Rectal smooth muscle tissue (tissue), 1 donor: Measurements from ENCODE around the gene IGSF8.

Experiments
- H3K27ac ChIP-seq: one replicate; pipeline ENCODE4 v1.7.0; 2013; ENCODE audit warnings: low read depth, low read length, inconsistent platforms
- H3K27me3 ChIP-seq: one replicate; pipeline ENCODE4 v1.7.0; 2013; ENCODE audit warnings: low read length; ENCODE audit not compliant: control insufficient read depth, insufficient read depth
- H3K36me3 ChIP-seq: one replicate; pipeline ENCODE4 v1.7.0; 2013; ENCODE audit warnings: low read length; ENCODE audit not compliant: control insufficient read depth, insufficient read depth
- H3K4me1 ChIP-seq: one replicate; pipeline ENCODE4 v1.7.0; 2013; ENCODE audit warnings: low read length; ENCODE audit not compliant: control insufficient read depth, insufficient read depth
- H3K4me3 ChIP-seq: one replicate; pipeline ENCODE4 v1.7.0; 2013; ENCODE audit warnings: low read length
- H3K9ac ChIP-seq: one replicate; pipeline ENCODE4 v1.7.0; 2013; ENCODE audit warnings: low read length

IGSF8 gene

DNA sequence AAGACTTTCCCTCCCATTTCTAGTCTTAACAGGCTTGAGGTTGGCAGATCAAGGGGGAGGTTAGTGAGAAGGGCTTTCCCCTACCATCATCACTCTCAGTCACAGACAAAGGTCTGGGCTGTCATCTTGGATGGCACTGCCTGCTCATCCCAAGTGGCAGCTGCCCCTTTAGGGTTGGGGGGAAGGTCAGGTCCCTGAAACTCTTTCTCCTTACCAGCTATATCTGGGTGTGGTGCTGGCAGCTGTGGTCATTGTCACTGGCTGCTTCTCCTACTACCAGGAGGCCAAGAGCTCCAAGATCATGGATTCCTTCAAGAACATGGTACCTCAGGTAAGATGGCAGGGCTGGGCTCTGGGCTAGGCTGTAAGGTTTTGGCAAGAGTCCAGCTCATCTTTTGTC is 25.3 kb upstream of the IGSF8 start:
- Histone ChIP-seq H3K36me3 (peaks cover 13% of the 10 kb centered on the region), H3K27me3 (no peaks in the 10 kb centered on the region), H3K9ac (no peak overlapping the region), H3K4me1 (peaks cover 15% of the 10 kb centered on the region), H3K4me3 (no peak overlapping the region), H3K27ac (no peak overlapping the region)

DNA sequence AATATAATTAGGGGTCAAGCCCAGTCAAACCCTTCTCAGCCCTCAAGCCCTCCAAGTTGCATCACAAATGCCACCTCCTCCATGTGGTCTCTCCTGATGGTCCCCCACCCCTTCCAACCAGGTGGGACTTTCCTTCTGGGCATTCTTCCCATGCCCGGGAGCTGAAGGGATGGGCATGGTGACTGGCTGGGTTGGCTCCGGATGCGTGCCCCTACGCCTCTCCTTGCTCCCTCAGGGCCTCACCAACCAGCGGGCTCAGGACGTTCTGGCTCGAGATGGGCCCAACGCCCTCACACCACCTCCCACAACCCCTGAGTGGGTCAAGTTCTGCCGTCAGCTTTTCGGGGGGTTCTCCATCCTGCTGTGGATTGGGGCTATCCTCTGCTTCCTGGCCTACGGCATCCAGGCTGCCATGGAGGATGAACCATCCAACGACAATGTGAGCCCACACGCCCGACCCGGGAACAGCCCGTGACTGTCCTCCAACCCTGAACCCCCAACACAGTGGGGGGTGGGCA is 24.6 kb upstream of the IGSF8 start:
- Histone ChIP-seq H3K4me1 (peaks cover 22% of the 10 kb centered on the region), H3K27ac (no peak overlapping the region), H3K27me3 (no peaks in the 10 kb centered on the region), H3K9ac (no peak overlapping the region), H3K4me3 (no peak overlapping the region), H3K36me3 (peaks cover 11% of the 10 kb centered on the region)

DNA sequence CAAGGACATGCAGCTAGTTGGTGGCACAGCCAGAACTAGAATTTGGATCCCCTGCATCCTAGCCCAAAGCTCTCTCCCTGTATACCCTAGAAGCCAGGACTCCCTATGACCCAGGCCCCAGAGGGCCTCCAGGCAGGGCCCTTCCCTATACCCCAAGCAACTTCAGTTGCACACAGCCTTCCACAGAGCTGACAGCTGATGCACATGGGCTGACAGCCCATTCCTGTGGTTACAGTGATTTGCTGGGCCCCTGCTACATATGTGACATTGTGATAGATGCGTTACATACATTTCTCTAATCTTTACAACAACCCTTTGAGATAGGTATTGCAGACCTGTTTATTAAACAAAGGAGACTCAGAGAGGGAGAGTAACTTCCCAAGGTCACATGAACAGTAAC is 23.0 kb upstream of the IGSF8 start:
- Histone ChIP-seq H3K4me3 (no peak overlapping the region), H3K36me3 (peaks cover 3% of the 10 kb centered on the region), H3K4me1 (peaks cover 25% of the 10 kb centered on the region), H3K27ac (no peak overlapping the region), H3K9ac (no peak overlapping the region), H3K27me3 (no peaks in the 10 kb centered on the region)

DNA sequence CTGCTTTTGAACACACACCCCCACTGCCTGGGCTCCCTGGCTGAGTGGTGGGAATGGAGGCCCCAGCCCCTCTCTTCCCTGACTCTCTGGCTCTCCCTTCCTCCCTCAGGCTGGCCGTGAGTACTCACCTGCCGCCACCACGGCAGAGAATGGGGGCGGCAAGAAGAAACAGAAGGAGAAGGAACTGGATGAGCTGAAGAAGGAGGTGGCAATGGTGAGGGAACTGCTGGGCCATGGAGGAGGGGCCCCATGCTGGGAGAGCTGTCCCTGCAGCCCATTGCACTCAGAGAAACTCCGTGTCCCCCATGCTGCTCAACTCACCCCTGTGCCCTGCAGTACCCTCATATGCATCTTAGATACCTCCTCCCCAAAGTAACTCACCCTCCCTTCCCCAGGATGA is 22.4 kb upstream of the IGSF8 start:
- peaks cover 25% of the 10 kb centered on the region for H3K4me1 ChIP-seq
- H3K27me3 ChIP-seq, result no peaks in the 10 kb centered on the region
- peaks cover 3% of the 10 kb centered on the region for H3K36me3 ChIP-seq

DNA sequence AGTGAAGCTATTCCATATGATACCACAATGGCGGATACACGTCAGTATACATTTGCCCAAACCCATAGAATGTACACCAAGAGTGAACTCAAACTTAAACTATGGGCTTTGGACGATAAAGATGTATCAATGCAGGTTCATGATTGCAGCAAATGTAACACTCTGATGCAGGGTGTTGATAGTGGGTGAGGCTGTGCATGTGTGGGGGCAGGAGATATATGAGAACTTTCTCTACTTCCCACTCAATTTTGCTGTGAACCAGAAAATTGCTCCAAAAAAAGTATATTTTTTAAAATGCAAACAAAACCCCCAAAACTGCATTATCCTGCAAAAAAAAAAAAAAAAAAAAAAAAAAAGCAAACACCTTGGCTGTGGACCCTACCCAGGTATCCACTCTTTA is 20.5 kb upstream of the IGSF8 start:
- Histone ChIP-seq H3K36me3 (peaks cover 3% of the 10 kb centered on the region), H3K4me1 (peaks cover 20% of the 10 kb centered on the region), H3K27me3 (no peaks in the 10 kb centered on the region), H3K9ac (no peak overlapping the region), H3K4me3 (no peak overlapping the region), H3K27ac (no peak overlapping the region)

More for the DNA sequence above, 22.4 kb upstream of the IGSF8 start:
- H3K9ac ChIP-seq, result no peak overlapping the region
- H3K27ac ChIP-seq, result no peak overlapping the region
- no peak overlapping the region for H3K4me3 ChIP-seq

DNA sequence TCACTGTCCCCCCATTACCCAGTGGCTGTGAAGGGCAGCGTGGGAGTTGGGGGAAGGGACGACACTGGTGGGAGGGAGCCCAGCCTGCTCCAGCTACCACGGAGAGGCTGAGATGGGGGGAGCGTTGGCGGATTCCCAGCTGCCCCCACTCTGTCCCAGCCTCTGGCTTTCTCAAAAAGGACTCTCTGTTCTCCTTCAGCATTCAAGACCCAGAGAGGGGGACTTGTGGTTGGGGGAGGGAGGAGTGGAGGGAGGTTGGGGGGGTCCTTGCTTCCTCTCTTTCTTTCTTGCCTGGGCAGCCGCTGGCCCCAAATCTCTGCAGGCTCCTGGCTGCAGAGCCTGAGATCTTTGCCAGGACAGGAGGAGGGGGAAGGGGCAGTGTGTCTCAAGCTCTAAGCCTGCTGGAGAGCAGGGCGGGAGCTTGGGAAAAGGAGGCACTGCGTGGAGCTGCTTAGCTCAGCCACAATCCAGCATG is 19.3 kb upstream of the IGSF8 start:
- peaks cover 3% of the 10 kb centered on the region for H3K36me3 ChIP-seq
- H3K9ac ChIP-seq, result no peak overlapping the region
- H3K27ac ChIP-seq, result peak overlapping the region; percentile 95
- H3K4me3 ChIP-seq, result peak overlapping the region; percentile 55
- H3K4me1 ChIP-seq, result peaks cover 19% of the 10 kb centered on the region
- H3K27me3 ChIP-seq, result no peaks in the 10 kb centered on the region

DNA sequence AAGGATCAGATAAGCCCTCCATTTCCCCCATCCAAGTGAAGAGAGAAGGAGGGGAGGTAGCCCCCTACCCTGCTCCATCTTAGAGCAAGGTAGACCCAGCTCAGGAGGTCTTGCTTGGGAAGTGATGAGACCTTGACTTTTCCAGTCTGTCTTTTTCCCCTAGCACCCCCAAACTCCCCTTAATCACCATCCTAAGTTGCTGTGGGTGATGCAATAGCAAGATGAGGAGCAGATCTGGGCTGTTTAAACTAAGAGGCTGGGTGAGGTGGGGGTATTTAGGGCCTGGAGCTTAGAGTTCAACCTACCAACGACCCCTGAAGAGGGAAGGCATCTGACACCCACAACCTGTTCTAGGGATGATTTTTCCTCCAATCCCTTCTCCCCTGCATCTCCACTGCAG is 18.9 kb upstream of the IGSF8 start:
- Histone ChIP-seq H3K36me3 (peaks cover 3% of the 10 kb centered on the region), H3K4me3 (peak overlapping the region; percentile 55), H3K4me1 (peaks cover 19% of the 10 kb centered on the region), H3K9ac (no peak overlapping the region), H3K27ac (peak overlapping the region; percentile 95), H3K27me3 (no peaks in the 10 kb centered on the region)

DNA sequence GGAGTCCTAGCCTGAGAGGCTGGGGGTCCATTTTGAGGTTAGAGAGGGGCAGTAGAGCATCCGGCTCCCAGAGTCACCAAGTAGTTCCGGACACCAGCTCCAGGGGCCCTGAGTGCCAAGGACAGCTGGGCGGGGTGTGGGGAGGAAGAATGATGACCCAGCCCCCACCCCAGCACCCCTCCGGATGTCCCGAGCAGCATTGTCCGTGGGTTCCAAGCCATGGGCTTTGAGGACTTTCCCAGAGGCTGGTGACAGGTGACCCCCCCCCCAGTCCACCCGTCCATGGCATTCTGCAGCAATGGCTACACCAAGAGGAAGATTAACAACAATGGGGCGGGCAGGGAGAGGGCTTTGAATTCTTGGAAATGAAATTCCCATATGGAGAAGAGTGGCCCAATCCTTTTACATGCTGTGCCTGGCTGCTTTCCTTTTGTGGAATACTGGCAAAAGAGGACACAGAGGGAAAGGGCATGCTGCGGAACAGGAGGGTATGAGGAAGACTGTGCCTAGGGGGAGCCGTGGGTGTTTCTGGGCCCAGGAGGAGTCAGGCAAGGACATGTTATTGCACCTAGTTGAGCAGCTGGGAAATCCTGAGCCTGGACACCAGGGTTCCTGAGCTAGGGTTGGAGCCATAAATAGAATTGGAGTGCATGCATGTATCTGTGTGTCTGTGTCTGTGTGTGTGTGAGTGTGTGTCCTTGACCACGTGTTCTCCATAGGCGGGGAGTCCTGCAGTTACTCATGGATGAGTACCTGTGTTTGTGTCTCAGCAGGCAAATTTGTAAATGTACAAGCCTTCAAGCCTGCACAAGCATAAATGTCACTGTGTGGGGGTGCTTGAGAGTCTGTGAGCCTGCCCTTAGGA is 18.1 kb upstream of the IGSF8 start:
- Histone ChIP-seq H3K9ac (no peak overlapping the region), H3K27ac (peak overlapping the region; percentile 95), H3K27me3 (no peaks in the 10 kb centered on the region), H3K36me3 (peaks cover 3% of the 10 kb centered on the region), H3K4me3 (peak overlapping the region; percentile 55), H3K4me1 (peaks cover 19% of the 10 kb centered on the region)

DNA sequence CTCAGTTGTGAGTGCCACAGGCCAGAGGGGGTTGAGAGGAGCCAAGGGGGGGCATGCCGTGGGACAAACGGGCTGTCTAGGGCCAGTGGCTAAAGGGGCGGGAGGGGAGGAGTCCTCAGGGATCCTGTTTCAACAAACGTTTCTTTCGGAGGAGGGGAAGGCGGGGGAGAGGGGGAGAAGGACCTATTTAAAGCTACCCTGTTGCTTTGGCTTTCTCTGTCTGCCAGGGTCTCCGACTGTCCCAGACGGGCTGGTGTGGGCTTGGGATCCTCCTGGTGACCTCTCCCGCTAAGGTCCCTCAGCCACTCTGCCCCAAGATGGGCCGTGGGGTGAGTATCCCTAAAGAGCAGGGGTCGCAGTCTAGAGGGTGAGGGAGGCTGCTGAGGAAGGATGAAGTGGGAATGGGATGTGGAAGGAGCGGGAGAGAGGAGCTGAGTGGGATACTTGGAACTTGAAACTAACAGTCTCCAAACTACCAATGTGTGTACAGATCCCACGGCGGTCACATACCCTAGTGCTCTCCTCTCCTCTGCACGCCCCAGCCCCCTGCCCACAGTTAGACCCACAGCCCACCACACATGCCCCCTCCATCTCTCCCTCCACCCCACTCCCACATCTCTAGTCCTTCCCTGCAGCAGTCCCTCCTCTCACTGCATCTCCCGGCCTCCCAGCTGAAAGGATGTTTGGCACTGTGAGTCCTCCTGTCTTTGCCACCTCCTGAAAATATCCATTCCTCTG is 17.3 kb upstream of the IGSF8 start, which contains the start of gene ATP1A2:
TSS of gene ATP1A2 (plus strand) at position 215 of the 738 bp plus-strand sequence. CDS start at position 318, 103 bp downstream.
- H3K27me3 ChIP-seq, result no peaks in the 10 kb centered on the region
- peaks cover 19% of the 10 kb centered on the region for H3K4me1 ChIP-seq
- no peaks in the 10 kb centered on the region for H3K36me3 ChIP-seq
- peak within 1 kb of the TSS; percentile 55 for H3K4me3 ChIP-seq
- H3K27ac ChIP-seq, result peak within 1 kb of the TSS; percentile 95
- H3K9ac ChIP-seq, result peak within 1 kb of the TSS; percentile 56

DNA sequence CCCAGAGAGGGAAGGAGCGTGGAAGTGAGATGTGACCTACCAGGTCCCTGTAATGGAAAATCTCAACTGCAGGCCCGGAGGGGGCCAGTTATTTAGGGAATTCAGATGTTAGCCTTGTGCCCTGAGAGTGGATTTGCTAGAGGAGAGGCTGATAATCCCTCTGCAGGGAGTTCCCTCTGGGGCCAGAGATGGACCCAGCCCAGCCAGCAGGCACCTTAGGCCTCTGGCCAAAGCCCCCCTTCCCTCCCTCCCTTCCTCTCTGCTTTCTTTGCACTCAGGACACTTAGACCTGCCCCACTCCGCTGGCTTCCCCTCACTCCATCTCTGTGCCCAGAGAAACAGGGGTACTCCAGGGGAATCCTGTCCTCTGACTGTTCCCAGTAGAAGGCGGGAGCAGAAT is 15.7 kb upstream of the IGSF8 start:
- peak overlapping the region; percentile 38 for H3K27ac ChIP-seq
- peaks cover 16% of the 10 kb centered on the region for H3K4me1 ChIP-seq
- H3K27me3 ChIP-seq, result no peaks in the 10 kb centered on the region
- no peaks in the 10 kb centered on the region for H3K36me3 ChIP-seq
- H3K4me3 ChIP-seq, result no peak overlapping the region
- no peak overlapping the region for H3K9ac ChIP-seq

DNA sequence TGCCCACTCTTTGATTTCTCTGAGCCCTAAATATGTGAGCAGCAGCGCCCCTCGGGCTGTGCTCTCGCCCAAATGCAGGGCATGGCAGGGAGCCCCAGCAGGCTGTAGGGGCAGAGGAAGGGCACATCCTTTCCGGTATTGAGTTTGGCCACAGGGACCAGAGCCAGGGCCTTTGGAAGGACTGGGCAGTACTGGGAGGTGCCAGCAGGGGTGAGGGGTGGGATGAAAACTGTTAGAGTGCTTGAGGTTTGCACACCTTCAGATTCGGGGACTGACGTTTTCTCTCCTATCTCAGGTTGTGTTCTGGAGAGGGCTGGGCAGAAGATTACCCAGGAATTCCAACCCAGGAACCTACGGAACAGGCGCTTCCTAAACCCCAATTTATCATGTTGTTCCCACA is 15.0 kb upstream of the IGSF8 start:
- Histone ChIP-seq H3K4me3 (no peak overlapping the region), H3K4me1 (peaks cover 10% of the 10 kb centered on the region), H3K27ac (no peak overlapping the region), H3K36me3 (no peaks in the 10 kb centered on the region), H3K27me3 (no peaks in the 10 kb centered on the region), H3K9ac (no peak overlapping the region)

DNA sequence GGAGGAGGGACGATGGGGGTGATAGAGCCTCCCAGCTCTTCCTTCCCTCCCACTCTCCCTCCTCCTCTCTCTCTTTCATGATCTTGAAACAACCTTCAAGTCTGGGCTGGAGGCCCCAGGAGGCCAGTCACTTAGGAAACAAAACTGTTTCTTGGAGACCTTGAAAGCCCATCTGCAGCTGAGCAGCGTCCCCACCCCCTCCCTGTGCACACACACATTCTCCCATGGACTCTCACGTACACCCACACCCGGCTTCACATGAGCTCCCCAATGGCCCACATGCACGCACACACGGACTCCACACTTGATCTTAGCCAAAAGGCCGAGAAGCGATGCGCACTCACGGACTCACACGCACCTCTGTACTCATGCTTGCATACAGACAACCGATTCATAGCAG is 13.9 kb upstream of the IGSF8 start:
- no peak overlapping the region for H3K27ac ChIP-seq

More for the DNA sequence above, 13.9 kb upstream of the IGSF8 start:
- Histone ChIP-seq H3K27me3 (no peaks in the 10 kb centered on the region), H3K9ac (no peak overlapping the region), H3K4me3 (no peak overlapping the region), H3K36me3 (no peaks in the 10 kb centered on the region), H3K4me1 (peaks cover 5% of the 10 kb centered on the region)
